ENCODE results near the gene SRP19.
"Not testable (repeated sequence)": the region's sequence is repeated elsewhere in the genome, so short reads cannot be mapped to it uniquely, and the experiment has no call there.

The SRP19 gene

DNA sequence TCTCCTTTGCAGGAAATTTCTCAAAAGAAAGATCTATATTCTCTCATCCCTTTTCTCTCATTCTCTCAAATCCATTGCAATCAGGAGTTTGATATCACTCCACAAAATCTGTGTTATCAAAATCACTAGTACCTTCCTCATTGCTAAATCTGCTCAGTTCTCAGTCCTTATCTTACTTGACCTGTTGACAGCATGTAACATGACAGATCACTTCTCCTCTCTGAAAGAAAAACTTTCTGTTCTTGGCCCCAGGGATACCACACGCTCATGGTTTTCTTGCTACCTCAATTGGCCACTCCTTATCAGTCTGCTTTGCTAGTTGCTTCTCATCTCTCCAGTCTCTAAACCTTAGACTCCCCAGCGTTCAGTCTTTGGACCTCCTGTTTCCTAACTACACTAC, 22.1 kb downstream of the SRP19 start:
- peaks cover 18% of the 10 kb centered on the region for H3K36me3 Mint-ChIP-seq

DNA sequence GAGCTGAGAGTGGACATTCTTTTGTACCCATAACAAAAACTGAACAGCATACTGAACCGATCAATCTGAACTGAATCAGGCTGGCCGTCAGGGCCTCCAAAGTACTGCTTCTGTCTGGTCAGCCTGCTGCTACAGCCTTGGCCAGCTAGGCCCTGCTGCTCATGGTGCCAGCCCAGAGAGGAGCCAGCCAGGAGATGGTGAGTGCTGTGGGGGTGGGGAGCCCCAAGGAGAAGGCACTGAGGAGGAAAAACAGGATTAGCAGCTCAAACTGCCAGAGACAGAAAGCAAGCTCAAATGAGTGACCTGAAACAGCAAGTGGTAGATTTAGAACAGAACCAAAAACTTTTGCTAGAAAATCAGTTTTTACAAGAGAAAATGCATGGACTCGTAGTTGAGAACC, 23.9 kb downstream of the SRP19 start:
- Mint-ChIP-seq H3K4me3 (no peak overlapping the region), H3K27ac (no peak overlapping the region)

More for the DNA sequence above, 22.1 kb downstream of the SRP19 start:
- Mint-ChIP-seq H3K4me1 (peaks cover 9% of the 10 kb centered on the region), H3K27me3 (no peaks in the 10 kb centered on the region), H3K9me3 (no peaks in the 10 kb centered on the region), H3K27ac (no peak overlapping the region), H3K4me3 (no peak overlapping the region)
- DNase-seq (ENCODE audit: low spot score in 2 of 2), result no peak
- no peak for ATAC-seq (ENCODE audit: low read depth)

DNA sequence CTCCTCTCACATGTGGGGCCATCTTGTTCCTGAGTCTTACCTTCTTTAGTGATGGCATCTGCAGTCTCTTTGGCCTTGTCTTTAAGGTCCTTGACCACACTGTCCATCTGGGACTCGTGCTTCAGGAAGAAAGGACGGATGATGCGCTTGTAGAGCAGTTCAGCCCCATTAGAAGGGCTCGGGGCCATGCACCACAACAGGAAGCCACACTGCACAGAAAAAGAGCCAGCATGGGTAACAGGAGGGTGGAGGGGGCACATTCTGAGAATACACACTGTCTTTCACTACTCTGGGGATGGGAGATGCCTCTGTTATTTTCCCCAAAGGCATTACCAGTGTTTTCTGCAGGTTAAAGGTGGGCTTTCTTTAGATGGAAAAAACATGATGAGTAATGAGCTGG, 25.9 kb downstream of the SRP19 start:
- ATAC-seq (ENCODE audit: low read depth), result no peak
- H3K27me3 Mint-ChIP-seq, result no peaks in the 10 kb centered on the region
- H3K4me3 Mint-ChIP-seq, result no peak overlapping the region
- peaks cover 8% of the 10 kb centered on the region for H3K4me1 Mint-ChIP-seq
- H3K27ac Mint-ChIP-seq, result no peak overlapping the region
- H3K9me3 Mint-ChIP-seq, result no peaks in the 10 kb centered on the region
- peaks cover 11% of the 10 kb centered on the region for H3K36me3 Mint-ChIP-seq
- DNase-seq (ENCODE audit: low spot score in 2 of 2), result no peak

More for the DNA sequence above, 23.9 kb downstream of the SRP19 start:
- Mint-ChIP-seq H3K36me3 (peaks cover 14% of the 10 kb centered on the region), H3K9me3 (no peaks in the 10 kb centered on the region), H3K4me1 (peaks cover 8% of the 10 kb centered on the region), H3K27me3 (no peaks in the 10 kb centered on the region)
- DNase-seq (ENCODE audit: low spot score in 2 of 2) (no peak), ATAC-seq (ENCODE audit: low read depth) (no peak)

DNA sequence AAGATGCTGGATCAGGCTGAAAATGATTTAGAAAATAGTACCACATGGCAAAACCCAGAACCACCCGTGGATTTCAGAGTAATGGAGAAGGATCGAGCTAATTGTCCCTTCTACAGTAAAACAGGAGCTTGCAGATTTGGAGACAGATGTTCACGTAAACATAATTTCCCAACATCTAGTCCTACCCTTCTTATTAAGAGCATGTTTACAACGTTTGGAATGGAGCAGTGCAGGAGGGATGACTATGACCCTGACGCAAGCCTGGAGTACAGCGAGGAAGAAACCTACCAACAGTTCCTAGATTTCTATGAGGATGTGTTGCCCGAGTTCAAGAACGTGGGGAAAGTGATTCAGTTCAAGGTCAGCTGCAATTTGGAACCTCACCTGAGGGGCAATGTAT, 31.0 kb downstream of the SRP19 start:
- not testable (repeated sequence) for H3K9me3 Mint-ChIP-seq; ATAC-seq (ENCODE audit: low read depth); H3K27me3 Mint-ChIP-seq; DNase-seq (ENCODE audit: low spot score in 2 of 2); H3K4me3 Mint-ChIP-seq
- peaks cover 16% of the 10 kb centered on the region for H3K36me3 Mint-ChIP-seq
- peak overlapping the region; percentile 10 for H3K27ac Mint-ChIP-seq
- H3K4me1 Mint-ChIP-seq, result peaks cover 12% of the 10 kb centered on the region

DNA sequence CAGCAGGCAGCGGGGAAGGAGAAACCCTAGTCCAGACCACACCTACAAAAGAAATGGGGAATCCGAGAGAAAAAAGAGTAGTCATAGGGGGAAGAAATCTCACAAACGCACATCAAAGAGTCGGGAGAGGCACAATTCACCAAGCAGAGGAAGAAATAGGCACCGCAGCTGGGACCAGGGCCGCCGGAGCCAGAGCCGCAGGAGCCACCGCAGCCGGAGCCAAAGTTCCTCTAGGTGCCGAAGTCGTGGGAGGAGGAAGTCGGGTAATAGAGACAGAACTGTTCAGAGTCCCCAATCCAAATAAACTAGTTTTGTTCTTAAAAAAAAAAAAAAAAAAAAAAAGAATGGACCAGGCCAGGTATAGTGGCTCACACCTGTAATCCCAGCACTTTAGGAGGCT, 31.7 kb downstream of the SRP19 start:
- H3K27ac Mint-ChIP-seq, result no peak overlapping the region
- DNase-seq (ENCODE audit: low spot score in 2 of 2) (no peak), ATAC-seq (ENCODE audit: low read depth) (no peak)
- no peaks in the 10 kb centered on the region for H3K27me3 Mint-ChIP-seq
- H3K9me3 Mint-ChIP-seq, result no peaks in the 10 kb centered on the region
- H3K4me1 Mint-ChIP-seq, result peaks cover 14% of the 10 kb centered on the region
- H3K36me3 Mint-ChIP-seq, result peaks cover 16% of the 10 kb centered on the region
- H3K4me3 Mint-ChIP-seq, result no peak overlapping the region

DNA sequence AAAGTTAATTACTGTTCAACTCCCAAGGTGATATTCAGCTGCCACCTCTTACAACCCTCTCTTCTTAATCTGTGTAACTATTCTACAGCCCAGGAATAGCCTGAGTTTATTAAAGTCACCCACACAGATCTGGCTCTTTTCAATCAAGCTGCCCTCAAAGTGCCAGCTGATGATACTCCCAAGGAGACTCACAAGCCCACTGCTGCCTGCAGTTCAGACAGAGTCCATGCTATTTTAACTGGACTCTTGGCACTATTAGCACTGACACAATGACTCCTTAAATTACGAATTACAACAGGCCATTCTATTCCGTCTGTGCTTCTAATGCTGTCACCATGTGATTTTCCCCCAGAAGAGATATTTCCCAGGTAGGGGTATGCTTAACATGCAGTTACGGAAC, 34.6 kb downstream of the SRP19 start:
- H3K9me3 Mint-ChIP-seq, result no peaks in the 10 kb centered on the region
- H3K36me3 Mint-ChIP-seq, result peaks cover 22% of the 10 kb centered on the region
- H3K4me3 Mint-ChIP-seq, result no peak overlapping the region
- peak overlapping the region; percentile 53 for H3K27ac Mint-ChIP-seq
- H3K4me1 Mint-ChIP-seq, result peaks cover 13% of the 10 kb centered on the region
- no peaks in the 10 kb centered on the region for H3K27me3 Mint-ChIP-seq
- ATAC-seq (ENCODE audit: low read depth) (no peak), DNase-seq (ENCODE audit: low spot score in 2 of 2) (no peak)

DNA sequence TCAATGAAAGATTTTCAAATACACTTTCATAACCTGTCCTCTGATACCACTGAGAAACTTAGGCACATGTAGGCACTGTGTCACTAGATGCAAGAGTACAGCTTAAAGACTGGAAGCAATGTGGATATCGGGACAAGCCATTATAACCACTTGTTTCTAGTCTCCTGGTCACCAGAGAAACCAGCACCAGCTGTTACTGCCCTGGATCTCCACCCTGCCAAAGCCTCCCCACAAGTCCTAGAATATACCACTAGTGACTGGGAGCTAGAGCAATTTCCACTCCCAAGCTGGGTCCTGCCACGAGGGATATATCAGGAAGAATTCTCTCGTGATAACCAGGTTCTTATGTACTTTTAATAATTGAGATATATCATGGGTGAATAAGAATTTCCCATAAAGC, 41.5 kb downstream of the SRP19 start:
- ATAC-seq (ENCODE audit: low read depth) (no peak), DNase-seq (ENCODE audit: low spot score in 2 of 2) (no peak)
- no peaks in the 10 kb centered on the region for H3K9me3 Mint-ChIP-seq
- H3K27ac Mint-ChIP-seq, result peak overlapping the region; percentile 31
- peaks cover 23% of the 10 kb centered on the region for H3K4me1 Mint-ChIP-seq
- H3K4me3 Mint-ChIP-seq, result no peak overlapping the region
- no peaks in the 10 kb centered on the region for H3K27me3 Mint-ChIP-seq
- peaks cover 19% of the 10 kb centered on the region for H3K36me3 Mint-ChIP-seq

DNA sequence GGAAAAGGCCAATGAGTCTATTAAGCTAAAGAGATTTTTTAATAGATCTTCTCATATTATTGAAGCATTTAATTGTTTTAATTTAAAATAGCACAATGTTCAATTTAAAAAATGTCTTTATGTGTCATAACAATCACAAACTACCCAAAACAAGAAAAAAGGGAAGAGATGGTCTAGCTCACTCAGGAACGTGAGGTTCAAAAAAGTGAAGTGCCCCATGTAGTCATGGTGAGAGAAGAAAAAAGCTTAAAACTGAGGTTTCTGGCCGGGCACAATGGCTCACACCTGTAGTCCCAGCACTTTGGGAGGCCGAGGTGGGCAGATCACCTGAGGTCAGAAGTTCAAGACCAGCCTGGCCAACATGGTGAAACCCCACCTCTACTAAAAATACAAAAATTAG, 43.9 kb downstream of the SRP19 start:
- H3K9me3 Mint-ChIP-seq; H3K27ac Mint-ChIP-seq; H3K4me3 Mint-ChIP-seq; H3K27me3 Mint-ChIP-seq; DNase-seq (ENCODE audit: low spot score in 2 of 2): not testable (repeated sequence)
- ATAC-seq (ENCODE audit: low read depth), result peak; percentile 60
- peaks cover 23% of the 10 kb centered on the region for H3K4me1 Mint-ChIP-seq
- H3K36me3 Mint-ChIP-seq, result peaks cover 19% of the 10 kb centered on the region

DNA sequence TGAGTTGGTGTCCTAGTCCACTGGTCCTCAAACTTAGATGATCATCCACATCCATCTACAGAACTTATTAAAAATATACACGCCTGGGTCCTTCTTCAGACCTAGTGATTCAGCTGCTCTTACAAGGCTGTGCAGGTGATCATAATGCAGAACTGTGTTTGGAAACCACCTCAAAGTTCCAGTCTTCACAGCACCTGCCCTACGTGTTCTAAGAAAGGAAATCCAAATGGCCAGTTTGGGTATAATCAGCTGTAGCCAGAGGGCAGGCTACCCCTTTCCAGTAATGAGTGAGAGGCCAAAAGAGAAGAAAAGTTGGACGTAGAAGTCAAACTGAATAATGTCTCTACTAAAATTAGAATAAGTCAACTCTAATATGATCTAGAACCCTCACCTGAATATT, 45.5 kb downstream of the SRP19 start:
- no peaks in the 10 kb centered on the region for H3K9me3 Mint-ChIP-seq
- DNase-seq (ENCODE audit: low spot score in 2 of 2) (no peak), ATAC-seq (ENCODE audit: low read depth) (peak; percentile 77)
- no peaks in the 10 kb centered on the region for H3K27me3 Mint-ChIP-seq
- peaks cover 17% of the 10 kb centered on the region for H3K4me1 Mint-ChIP-seq
- peak overlapping the region; percentile 77 for H3K27ac Mint-ChIP-seq
- H3K36me3 Mint-ChIP-seq, result peaks cover 13% of the 10 kb centered on the region
- H3K4me3 Mint-ChIP-seq, result no peak overlapping the region

DNA sequence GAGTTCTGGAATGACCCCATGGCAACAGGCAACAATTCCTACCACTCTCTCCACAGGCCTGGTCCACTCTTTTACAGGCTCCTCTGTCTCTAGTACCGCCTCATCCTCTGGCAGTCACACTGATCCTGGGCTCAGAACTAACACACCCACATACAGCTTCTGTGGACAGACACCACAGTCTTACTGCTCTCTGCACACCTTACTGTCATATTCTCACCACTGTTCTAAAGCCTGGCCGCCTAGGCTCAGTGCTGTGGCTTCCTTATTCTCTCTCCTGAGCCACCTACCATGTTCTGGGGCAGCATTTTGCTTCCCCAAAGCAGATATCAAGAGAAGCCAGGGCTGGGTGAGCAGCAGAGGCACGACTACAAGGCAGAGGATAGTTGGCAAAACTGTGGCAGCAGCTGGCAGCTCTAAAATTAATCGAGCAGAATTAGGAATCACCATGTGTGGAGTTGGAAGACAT, 46.1 kb downstream of the SRP19 start:
- Mint-ChIP-seq H3K4me1 (peaks cover 20% of the 10 kb centered on the region), H3K9me3 (no peaks in the 10 kb centered on the region), H3K27me3 (no peaks in the 10 kb centered on the region), H3K36me3 (peaks cover 12% of the 10 kb centered on the region), H3K4me3 (no peak overlapping the region), H3K27ac (peak overlapping the region; percentile 77)
- DNase-seq (ENCODE audit: low spot score in 2 of 2) (no peak), ATAC-seq (ENCODE audit: low read depth) (peak; percentile 47)

DNA sequence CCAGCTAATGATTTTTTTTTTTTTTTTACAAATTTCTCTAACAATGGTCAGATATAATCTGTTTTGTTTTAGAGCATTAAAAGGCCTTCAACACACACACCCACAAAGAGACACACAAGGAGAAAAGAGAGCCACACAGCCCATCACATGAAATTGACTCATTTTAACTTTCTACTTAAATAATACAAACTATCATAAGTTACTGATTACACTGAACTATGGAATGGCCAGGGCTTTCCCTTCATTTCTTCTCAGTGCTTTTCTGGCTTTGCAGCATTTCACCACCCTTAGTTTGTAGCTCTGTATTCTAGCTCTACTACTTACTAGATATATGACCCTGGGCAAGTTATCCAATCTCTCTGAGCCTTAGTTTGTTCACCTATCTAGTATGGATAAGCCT, 47.8 kb downstream of the SRP19 start:
- ATAC-seq (ENCODE audit: low read depth) (no peak), DNase-seq (ENCODE audit: low spot score in 2 of 2) (no peak)
- Mint-ChIP-seq H3K36me3 (peaks cover 15% of the 10 kb centered on the region), H3K4me1 (peaks cover 18% of the 10 kb centered on the region), H3K9me3 (no peaks in the 10 kb centered on the region), H3K27ac (peak overlapping the region; percentile 81), H3K27me3 (no peaks in the 10 kb centered on the region), H3K4me3 (no peak overlapping the region)

DNA sequence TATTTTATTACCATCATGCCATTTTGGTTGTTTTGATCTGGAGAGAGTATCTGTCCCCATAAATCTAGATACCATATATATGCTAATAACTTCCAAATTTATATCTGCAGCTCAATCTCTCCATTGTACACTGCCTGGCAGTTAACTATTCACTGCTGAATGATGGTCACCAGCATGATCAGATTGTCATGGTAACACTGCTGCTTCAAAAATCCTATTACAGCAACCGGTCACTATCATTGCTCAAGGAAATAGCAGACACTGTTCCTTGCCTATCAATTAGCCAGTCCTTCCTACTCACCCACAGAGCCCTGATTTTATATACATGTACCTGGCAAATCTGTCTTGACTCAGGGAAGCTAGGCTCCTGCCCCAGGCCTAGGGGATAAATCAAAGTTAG, 49.4 kb downstream of the SRP19 start:
- ATAC-seq (ENCODE audit: low read depth) (no peak), DNase-seq (ENCODE audit: low spot score in 2 of 2) (no peak)
- Mint-ChIP-seq H3K27me3 (no peaks in the 10 kb centered on the region), H3K36me3 (peaks cover 16% of the 10 kb centered on the region), H3K4me3 (no peak overlapping the region), H3K27ac (no peak overlapping the region), H3K4me1 (peaks cover 19% of the 10 kb centered on the region), H3K9me3 (no peaks in the 10 kb centered on the region)

DNA sequence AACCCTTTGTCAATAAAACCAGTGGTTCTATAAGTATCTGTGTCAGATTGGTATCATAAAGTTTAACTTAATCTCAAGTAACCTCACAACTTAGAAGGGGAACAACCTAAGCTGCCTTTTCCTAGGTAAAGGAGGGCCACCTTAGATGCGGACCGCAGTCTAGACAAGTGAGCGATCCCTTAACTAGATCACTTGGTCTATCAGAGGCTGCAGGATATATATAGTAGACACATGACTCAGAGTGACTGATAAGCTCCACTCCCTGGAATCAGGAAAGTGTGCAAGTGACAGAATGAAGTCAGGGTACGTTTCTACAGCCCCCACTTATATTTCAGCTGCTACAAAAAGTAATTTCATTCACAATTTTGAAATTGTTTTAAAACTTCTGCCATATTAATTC, 53.5 kb downstream of the SRP19 start:
- Mint-ChIP-seq H3K27ac (no peak overlapping the region), H3K9me3 (no peaks in the 10 kb centered on the region), H3K27me3 (no peaks in the 10 kb centered on the region), H3K4me1 (peaks cover 37% of the 10 kb centered on the region), H3K36me3 (peaks cover 32% of the 10 kb centered on the region), H3K4me3 (no peak overlapping the region)
- ATAC-seq (ENCODE audit: low read depth) (no peak), DNase-seq (ENCODE audit: low spot score in 2 of 2) (no peak)

DNA sequence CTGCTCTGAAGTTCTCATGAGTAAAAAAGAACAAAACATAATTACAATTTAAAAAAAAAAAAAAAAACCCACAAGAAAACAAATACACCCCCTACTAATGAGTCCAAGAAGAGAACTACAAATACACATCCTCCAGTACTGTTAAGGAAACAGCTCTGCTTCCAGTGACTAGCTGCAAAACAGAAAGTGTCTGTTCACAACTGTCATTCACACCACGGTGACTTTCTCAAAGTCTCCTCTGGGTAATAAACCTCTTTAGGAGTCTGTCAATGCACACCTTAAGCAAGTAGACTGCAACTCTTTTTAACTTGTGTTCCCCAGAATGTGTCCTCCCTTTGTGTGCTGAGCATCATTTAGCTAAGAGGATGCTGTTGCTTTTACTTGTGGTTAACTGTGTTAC, 54.7 kb downstream of the SRP19 start:
- ATAC-seq (ENCODE audit: low read depth) (no peak), DNase-seq (ENCODE audit: low spot score in 2 of 2) (no peak)
- Mint-ChIP-seq H3K9me3 (no peaks in the 10 kb centered on the region), H3K4me3 (no peak overlapping the region), H3K27me3 (no peaks in the 10 kb centered on the region), H3K36me3 (peaks cover 28% of the 10 kb centered on the region), H3K27ac (peak overlapping the region; percentile 42), H3K4me1 (peaks cover 38% of the 10 kb centered on the region)

DNA sequence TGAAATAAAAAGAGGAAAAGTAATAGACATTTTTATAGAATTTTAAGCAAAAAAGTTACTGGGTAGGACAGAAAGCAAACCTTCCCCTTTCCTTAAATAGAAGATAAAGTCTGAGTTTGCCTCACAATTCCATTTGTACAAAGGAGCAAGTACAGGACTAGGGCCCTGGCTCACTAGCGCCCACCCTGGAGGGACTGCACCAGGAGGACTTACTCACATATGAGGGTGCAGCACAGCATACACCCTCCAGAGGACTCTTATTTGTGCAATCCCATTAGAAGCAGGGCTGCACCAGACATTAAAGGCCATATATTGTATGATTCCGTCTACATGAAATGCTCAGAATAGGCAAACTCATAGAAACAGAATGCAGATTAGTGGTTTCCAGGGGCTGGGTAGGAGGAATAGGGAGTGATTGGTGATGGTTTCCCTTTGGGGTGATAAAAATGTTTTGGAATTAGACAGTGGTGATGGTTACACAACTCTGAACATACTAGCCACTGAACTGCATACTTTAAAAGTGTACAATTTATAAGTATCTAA, 56.4 kb downstream of the SRP19 start:
- no peak overlapping the region for H3K4me3 Mint-ChIP-seq
- H3K4me1 Mint-ChIP-seq, result peaks cover 38% of the 10 kb centered on the region
- H3K27ac Mint-ChIP-seq, result peak overlapping the region; percentile 35
- H3K36me3 Mint-ChIP-seq, result peaks cover 28% of the 10 kb centered on the region
- DNase-seq (ENCODE audit: low spot score in 2 of 2) (no peak), ATAC-seq (ENCODE audit: low read depth) (no peak)
- H3K27me3 Mint-ChIP-seq, result no peaks in the 10 kb centered on the region
- H3K9me3 Mint-ChIP-seq, result no peaks in the 10 kb centered on the region

All from memory B cell (primary cell).